H1 (cell line): ENCODE measurements around the gene ATG4D. TPM values are rescaled to one million over a fixed set of nuclear protein-coding genes. Genes with fewer than 3 reads are reported as not detected.

Experiments used
- CHD7 ChIP-seq: fragments of 300-600 bp; sonication (generic); IDR thresholded peaks from 2 replicates; pipeline ENCODE4 v1.7.1; 2012; ENCODE audit warnings: low read length, moderate library complexity, mild to moderate bottlenecking, inconsistent platforms; ENCODE audit not compliant: insufficient replicate concordance
- EGR1 ChIP-seq: IDR thresholded peaks from 2 replicates; pipeline ENCODE4 v1.6.1; 2011; ENCODE audit warnings: low read depth, low read length, borderline replicate concordance
- SP2 ChIP-seq: IDR thresholded peaks from 2 replicates; pipeline ENCODE4 v1.6.1; 2012; ENCODE audit warnings: mild to moderate bottlenecking, low read length, inconsistent platforms
- TAF1 ChIP-seq: IDR thresholded peaks from 2 replicates; pipeline ENCODE4 v1.6.1; 2011; ENCODE audit warnings: mild to moderate bottlenecking, low read depth, low read length
- polyA plus RNA-seq, 7 experiments: library from polyadenylated mRNA; depleted of rRNA in 3 of 7; stranded (reverse) in 5 of 7; unstranded in 2 of 7; fragments of >200 nt in 5 of 7; fragments of 200-250 nt in 2 of 7; gene quantifications; 1 replicate in 5 of 7; 2 replicates in 1 of 7; 4 replicates in 1 of 7; pipeline versions ENCODE4 v1.2.1 to v1.2.3, GENCODE V29; 2011 to 2013; ENCODE audit warnings: missing spikeins in 2 of 7, mixed read lengths in 2 of 7
- total RNA-seq: library from RNA; stranded (reverse); fragmentation: NEBNext Ultra II Directional; extraction: Animal tissue kit (Norgen Biotek cat#: 25700); gene quantifications from 2 replicates; pipeline ENCODE4 v1.2.1, GENCODE V29; 2021

Gene ATG4D
- total and polyA plus RNA-seq, 2 of the 8 experiments (the other 6 are each of a cell fraction or from before 2014, with no cell fraction given), result 39.6 to 43.7 TPM

GRCh38 chr19:10503002-10503789 is 40.5 kb upstream of the ATG4D start, which contains the start of gene KEAP1 (continued):
- TF ChIP-seq CHD7 (no peak), SP2 (no peak), TAF1 (no peak), EGR1 (no peak)
